CD8-positive, alpha-beta memory T cell (primary cell): ENCODE results near the gene MEIOB. TPM values are rescaled to one million over a fixed set of nuclear protein-coding genes. Genes with fewer than 3 reads are reported as not detected.
"Not testable (repeated sequence)": the region's sequence is repeated elsewhere in the genome, so short reads cannot be mapped to it uniquely, and the experiment has no call there.

Experiments used
- CTCF ChIA-PET: fragments of 350-600 bp; sonication (Branson Sonifier 250); formaldehyde crosslinking; loops from one replicate; lab custom pipeline; 2021; ENCODE audit warnings: antibody characterized with exemption; lab: Charles Lee
- POLR2A ChIA-PET: fragments of 350-600 bp; sonication (Branson Sonifier 250); formaldehyde crosslinking; loops from one replicate; lab custom pipeline; 2021; ENCODE audit warnings: antibody characterized with exemption; lab: Charles Lee
- DNase-seq, 5 donors: peaks; one replicate each; pipeline versions ENCODE4 v3.0.0 to v3.0.0-alpha.2; 2020 to 2022; ENCODE audit warnings: mixed read lengths in 1 of 5
- H3K27ac ChIP-seq: one replicate; pipeline ENCODE4 v1.7.0; 2013; ENCODE audit warnings: low read depth, mild to moderate bottlenecking, low read length, moderate library complexity
- H3K27me3 ChIP-seq: 2 replicates; pipeline ENCODE4 v1.7.0; 2013; ENCODE audit warnings: low read length, mild to moderate bottlenecking; ENCODE audit not compliant: insufficient read depth, poor library complexity, severe bottlenecking
- H3K36me3 ChIP-seq: 2 replicates; pipeline ENCODE4 v1.7.0; 2013; ENCODE audit warnings: mild to moderate bottlenecking, low read length, moderate library complexity; ENCODE audit not compliant: insufficient read depth
- H3K4me1 ChIP-seq: 2 replicates; pipeline ENCODE4 v1.7.0; 2013; ENCODE audit warnings: mild to moderate bottlenecking, low read length, moderate library complexity; ENCODE audit not compliant: insufficient read depth
- H3K4me3 ChIP-seq: 2 replicates; pipeline ENCODE4 v1.7.0; 2013; ENCODE audit warnings: mild to moderate bottlenecking, low read length
- H3K9me3 ChIP-seq: 2 replicates; pipeline ENCODE4 v1.7.0; 2013; ENCODE audit warnings: mild to moderate bottlenecking, low read length
- H3K27ac Mint-ChIP-seq, 8 donors: one replicate each; pipeline ENCODE4 v1.8.0; 2020 to 2021; ENCODE audit warnings: mixed read lengths in 8 of 8, mild to moderate bottlenecking in 6 of 8, inconsistent platforms in 3 of 8, moderate library complexity in 3 of 8
- H3K27me3 Mint-ChIP-seq, 2 donors: one replicate each; pipeline ENCODE4 v1.8.0; 2020 to 2021; ENCODE audit warnings: mixed read lengths in 2 of 2, mild to moderate bottlenecking in 1 of 2, moderate library complexity in 1 of 2
- H3K36me3 Mint-ChIP-seq, 3 donors: one replicate each; pipeline ENCODE4 v1.8.0; 2020 to 2021; ENCODE audit warnings: mixed read lengths in 3 of 3, inconsistent platforms in 1 of 3, mild to moderate bottlenecking in 1 of 3
- H3K4me1 Mint-ChIP-seq, 3 donors: one replicate each; pipeline ENCODE4 v1.8.0; 2020 to 2021; ENCODE audit warnings: mixed read lengths in 3 of 3, inconsistent platforms in 1 of 3, mild to moderate bottlenecking in 1 of 3
- H3K4me3 Mint-ChIP-seq, 7 donors: one replicate each; pipeline ENCODE4 v1.8.0; 2020 to 2021; ENCODE audit warnings: mixed read lengths in 7 of 7, mild to moderate bottlenecking in 6 of 7, moderate library complexity in 4 of 7, inconsistent platforms in 2 of 7
- H3K9me3 Mint-ChIP-seq, 5 donors: one replicate each; pipeline ENCODE4 v1.8.0; 2020 to 2022; ENCODE audit warnings: mixed read lengths in 5 of 5, mild to moderate bottlenecking in 3 of 5, moderate library complexity in 2 of 5, inconsistent platforms in 1 of 5
- polyA plus RNA-seq: library from polyadenylated mRNA; unstranded; fragments of 300-500 nt; fragmentation: Illumina TruSeq; gene quantifications from one replicate; pipeline ENCODE4 v1.2.3, GENCODE V29; 2021
- total RNA-seq, 2 experiments: library from RNA; stranded (reverse); gene quantifications; one replicate each; pipeline ENCODE4 v1.2.3, GENCODE V29; 2021

Gene MEIOB
- total and polyA plus RNA-seq, 3 experiments from 2014 or later: not detected

DNA sequence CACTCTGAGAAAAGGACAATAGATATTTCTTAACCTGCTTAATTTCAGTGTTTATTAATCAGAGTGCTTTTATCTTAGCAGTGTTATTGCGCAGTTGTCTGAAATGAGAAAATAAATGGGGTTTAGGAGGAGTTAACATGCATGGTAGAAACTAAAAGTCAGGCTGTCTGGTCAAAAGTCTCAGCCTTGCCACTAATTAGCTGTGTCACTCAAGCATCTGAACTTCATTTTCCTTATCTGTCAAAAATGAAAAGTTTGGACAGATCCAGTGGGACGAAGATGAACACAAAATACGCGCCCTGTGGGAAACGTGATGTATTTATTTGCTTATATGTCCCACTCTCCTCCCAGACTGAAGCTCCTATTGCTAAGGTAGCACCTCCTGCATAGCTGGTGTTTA is 6.3 kb upstream of the MEIOB start:
- Mint-ChIP-seq H3K9me3 (no peaks in the 10 kb centered on the region), H3K4me3 (no peak overlapping the region), H3K27ac (no peak overlapping the region), H3K4me1 (no peaks in the 10 kb centered on the region), H3K27me3 (peaks cover 16 to 28% of the 10 kb centered on the region in 2 donors), H3K36me3 (no peaks in the 10 kb centered on the region)
- CTCF ChIA-PET: interaction anchor here (1.1 kb wide), 1 partner anchor 50 kb away, joined by 3 read pairs; no protein-coding TSS in a partner anchor
- Histone ChIP-seq H3K36me3 (no peaks in the 10 kb centered on the region), H3K9me3 (no peaks in the 10 kb centered on the region), H3K4me3 (no peak overlapping the region), H3K27ac (no peak overlapping the region), H3K27me3 (no peaks in the 10 kb centered on the region), H3K4me1 (no peaks in the 10 kb centered on the region)
- no peak for DNase-seq
- POLR2A ChIA-PET: no interaction called here

- H3K4me3 Mint-ChIP-seq: no peak overlapping the region
- H3K27me3 Mint-ChIP-seq: peaks cover 19 to 29% of the 10 kb centered on the region in 2 donors
- Histone ChIP-seq H3K36me3 (no peaks in the 10 kb centered on the region), H3K27ac (no peak overlapping the region), H3K4me3 (no peak overlapping the region), H3K27me3 (no peaks in the 10 kb centered on the region), H3K4me1 (no peaks in the 10 kb centered on the region), H3K9me3 (no peaks in the 10 kb centered on the region)
- ChIA-PET CTCF (no interaction called here), POLR2A (interaction anchor here (0.5 kb wide), 1 partner anchor 509 kb away, joined by 4 read pairs; no protein-coding TSS in a partner anchor)
- no peaks in the 10 kb centered on the region for H3K36me3 Mint-ChIP-seq
- no peaks in the 10 kb centered on the region for H3K9me3 Mint-ChIP-seq
- no peak overlapping the region for H3K27ac Mint-ChIP-seq
- no peaks in the 10 kb centered on the region for H3K4me1 Mint-ChIP-seq
- DNase-seq: no peak
Observed at GRCh38 chr16:1877804-1878203, 5.8 kb upstream of the MEIOB start.

GRCh38 chr16:1877089-1877488 is 5.1 kb upstream of the MEIOB start:
- H3K4me1 Mint-ChIP-seq: peaks cover 0 to 4% (median 3%) of the 10 kb centered on the region in 3 donors
- H3K36me3 Mint-ChIP-seq: no peaks in the 10 kb centered on the region
- H3K27me3 Mint-ChIP-seq: peaks cover 24 to 35% of the 10 kb centered on the region in 2 donors
- H3K9me3 ChIP-seq: no peaks in the 10 kb centered on the region
- H3K27ac Mint-ChIP-seq: no peak overlapping the region
- peaks cover 3% of the 10 kb centered on the region for H3K27me3 ChIP-seq
- H3K4me3 ChIP-seq: no peak overlapping the region
- DNase-seq: no peak
- no peak overlapping the region for H3K27ac ChIP-seq
- H3K4me3 Mint-ChIP-seq: no peak overlapping the region
- H3K9me3 Mint-ChIP-seq: no peaks in the 10 kb centered on the region
- no peaks in the 10 kb centered on the region for H3K36me3 ChIP-seq
- POLR2A ChIA-PET: interaction anchor here (0.5 kb wide), 1 partner anchor 508 kb away, joined by 4 read pairs; no protein-coding TSS in a partner anchor
- CTCF ChIA-PET: no interaction called here
- no peaks in the 10 kb centered on the region for H3K4me1 ChIP-seq

DNA sequence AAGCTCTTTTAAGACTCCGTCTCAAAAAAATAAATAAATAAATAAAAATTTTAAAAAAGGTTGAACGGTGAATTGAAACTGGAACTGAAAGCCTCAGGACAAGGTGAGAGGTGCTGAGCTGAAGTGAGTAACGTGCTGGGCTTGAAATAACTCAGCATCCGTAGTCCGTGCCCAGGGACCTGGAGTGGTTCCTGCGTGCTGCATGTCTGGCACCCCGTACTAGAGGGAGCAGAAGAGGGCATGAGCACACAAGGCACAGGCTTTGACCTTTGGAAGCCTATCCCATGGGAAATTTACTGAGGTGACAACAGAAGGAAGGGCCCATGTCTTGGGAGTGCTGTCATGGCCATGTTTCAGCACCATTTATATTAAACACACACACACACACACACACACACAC is 4.5 kb upstream of the MEIOB start:
- Mint-ChIP-seq H3K36me3 (no peaks in the 10 kb centered on the region), H3K4me3 (no peak overlapping the region), H3K4me1 (peaks cover 0 to 4% (median 3%) of the 10 kb centered on the region in 3 donors), H3K27me3 (peaks cover 24 to 36% of the 10 kb centered on the region in 2 donors), H3K9me3 (no peaks in the 10 kb centered on the region), H3K27ac (no peak overlapping the region)
- Histone ChIP-seq H3K36me3 (no peaks in the 10 kb centered on the region), H3K27me3 (peaks cover 3% of the 10 kb centered on the region), H3K4me3 (no peak overlapping the region), H3K9me3 (no peaks in the 10 kb centered on the region), H3K4me1 (no peaks in the 10 kb centered on the region), H3K27ac (no peak overlapping the region)
- ChIA-PET POLR2A (no interaction called here), CTCF (no interaction called here)
- no peak for DNase-seq

GRCh38 chr16:1876066-1876465 is 4.1 kb upstream of the MEIOB start:
- H3K27ac Mint-ChIP-seq: peak overlapping the region in 1 of 8 donors; percentile 10
- DNase-seq, H3K4me1 Mint-ChIP-seq, H3K4me3 ChIP-seq, H3K4me1 ChIP-seq, H3K27me3 ChIP-seq, H3K9me3 Mint-ChIP-seq, H3K4me3 Mint-ChIP-seq, POLR2A ChIA-PET, H3K27ac ChIP-seq, H3K9me3 ChIP-seq, H3K36me3 ChIP-seq, CTCF ChIA-PET, H3K36me3 Mint-ChIP-seq: not testable (repeated sequence)
- H3K27me3 Mint-ChIP-seq: peaks cover 24 to 36% of the 10 kb centered on the region in 2 donors

GRCh38 chr16:1874854-1875253 is 2.9 kb upstream of the MEIOB start:
- no peak overlapping the region for H3K27ac ChIP-seq
- POLR2A ChIA-PET: no interaction called here
- CTCF ChIA-PET: no interaction called here
- H3K4me1 ChIP-seq: no peaks in the 10 kb centered on the region
- no peak for DNase-seq
- Mint-ChIP-seq H3K27me3 (peaks cover 24 to 40% of the 10 kb centered on the region in 2 donors), H3K36me3 (no peaks in the 10 kb centered on the region), H3K4me3 (no peak overlapping the region), H3K27ac (no peak overlapping the region), H3K9me3 (no peaks in the 10 kb centered on the region), H3K4me1 (peaks cover 0 to 4% (median 3%) of the 10 kb centered on the region in 3 donors)
- H3K9me3 ChIP-seq: no peaks in the 10 kb centered on the region
- H3K4me3 ChIP-seq: no peak overlapping the region
- H3K27me3 ChIP-seq: peaks cover 3% of the 10 kb centered on the region
- no peaks in the 10 kb centered on the region for H3K36me3 ChIP-seq

GRCh38 chr16:1870365-1871082 is 1.4 kb downstream of the MEIOB start:
- Mint-ChIP-seq H3K36me3 (no peaks in the 10 kb centered on the region), H3K4me3 (no peak overlapping the region), H3K4me1 (peaks cover 0 to 4% (median 3%) of the 10 kb centered on the region in 3 donors), H3K27ac (no peak overlapping the region), H3K27me3 (peaks cover 17 to 28% of the 10 kb centered on the region in 2 donors), H3K9me3 (no peaks in the 10 kb centered on the region)
- CTCF ChIA-PET: no interaction called here
- peaks cover 3% of the 10 kb centered on the region for H3K27me3 ChIP-seq
- H3K36me3 ChIP-seq: no peaks in the 10 kb centered on the region
- POLR2A ChIA-PET: interaction anchor here (0.6 kb wide), 1 partner anchor 15 kb away, joined by 3 read pairs; no protein-coding TSS in a partner anchor
- no peak for DNase-seq
- no peak overlapping the region for H3K27ac ChIP-seq
- no peak overlapping the region for H3K4me3 ChIP-seq
- no peaks in the 10 kb centered on the region for H3K4me1 ChIP-seq
- no peaks in the 10 kb centered on the region for H3K9me3 ChIP-seq

DNA sequence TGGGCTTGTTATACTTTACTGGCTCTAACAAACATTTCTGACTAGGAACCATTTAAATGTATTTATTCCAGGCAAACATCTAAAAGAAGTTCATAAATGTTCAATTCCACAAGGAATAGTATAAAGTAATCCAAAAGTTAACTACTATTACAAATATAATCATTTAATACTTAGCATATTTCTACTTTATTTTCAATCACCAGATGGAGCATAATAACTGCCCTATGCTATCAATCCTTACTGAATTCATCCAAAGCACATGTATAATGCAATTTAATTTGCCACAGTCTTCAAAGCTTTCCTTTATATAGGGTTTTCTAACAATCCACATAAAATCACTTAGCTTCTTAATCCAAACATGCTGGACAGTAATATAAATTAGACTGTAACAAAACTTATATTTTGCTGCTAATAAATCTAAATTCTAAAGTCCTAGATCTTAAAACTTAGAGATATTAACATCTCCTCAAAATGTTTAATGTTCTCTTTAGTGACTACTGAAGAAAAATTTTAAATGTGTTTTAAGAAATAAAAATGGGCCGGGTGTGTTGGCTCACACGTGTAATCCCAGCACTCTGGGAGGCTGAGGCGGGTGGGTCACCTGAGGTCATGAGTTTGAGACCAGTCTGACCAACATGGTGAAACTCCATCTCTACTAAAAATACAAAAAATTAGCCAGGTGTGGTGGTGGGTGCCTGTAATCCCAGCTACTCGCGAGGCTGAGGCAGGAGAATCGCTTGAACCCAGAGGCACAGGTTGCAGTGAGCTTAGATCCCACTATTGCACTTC is 5.9 kb downstream of the MEIOB start:
- H3K27me3 Mint-ChIP-seq: peaks cover 17 to 18% of the 10 kb centered on the region in 2 donors
- no peaks in the 10 kb centered on the region for H3K9me3 Mint-ChIP-seq
- Histone ChIP-seq H3K4me3 (no peak overlapping the region), H3K36me3 (no peaks in the 10 kb centered on the region), H3K4me1 (no peaks in the 10 kb centered on the region), H3K27me3 (no peaks in the 10 kb centered on the region), H3K9me3 (no peaks in the 10 kb centered on the region), H3K27ac (no peak overlapping the region)
- no peak for DNase-seq
- no peak overlapping the region for H3K27ac Mint-ChIP-seq
- no peak overlapping the region for H3K4me3 Mint-ChIP-seq
- H3K36me3 Mint-ChIP-seq: no peaks in the 10 kb centered on the region
- ChIA-PET POLR2A (no interaction called here), CTCF (interaction anchor here (1.2 kb wide), 1 partner anchor 24 kb away, joined by 3 read pairs; no protein-coding TSS in a partner anchor)
- no peaks in the 10 kb centered on the region for H3K4me1 Mint-ChIP-seq
